Measurements from ENCODE around the gene WDPCP. TPM values are rescaled to one million over a fixed set of nuclear protein-coding genes. Genes with fewer than 3 reads are reported as not detected.
"Not testable (repeated sequence)": the region's sequence is repeated elsewhere in the genome, so short reads cannot be mapped to it uniquely, and the experiment has no call there.

WDPCP gene
- total RNA-seq, 1 donor from 2014 or later = 16.6 TPM

GRCh38 chr2:63557819-63558218 is 30.5 kb downstream of the WDPCP start:
- ATAC-seq; DNase-seq (ENCODE audit: low spot score); intact Hi-C loops (cut with DNase I): not testable (repeated sequence)

- intact Hi-C loops (cut with DNase I) = no loop called here
- no peak for ATAC-seq
- DNase-seq (ENCODE audit: low spot score) = no peak
Measured at GRCh38 chr2:63555931-63556330, 32.3 kb downstream of the WDPCP start.

GRCh38 chr2:63555299-63555698 is 33.0 kb downstream of the WDPCP start:
- intact Hi-C loops (cut with DNase I) = no loop called here

GRCh38 chr2:63553049-63553448 is 35.2 kb downstream of the WDPCP start:
- no peak for ATAC-seq
- DNase-seq (ENCODE audit: low spot score) = no peak
- intact Hi-C loops (cut with DNase I) = no loop called here

More at GRCh38 chr2:63555299-63555698, 33.0 kb downstream of the WDPCP start:
- DNase-seq (ENCODE audit: low spot score) = no peak
- no peak for ATAC-seq

- intact Hi-C loops (cut with DNase I) = no loop called here
- no peak for ATAC-seq
- no peak for DNase-seq (ENCODE audit: low spot score)
Measured at GRCh38 chr2:63545023-63545422, 43.3 kb downstream of the WDPCP start.

GRCh38 chr2:63544017-63544627 is 44.2 kb downstream of the WDPCP start:
- ATAC-seq = no peak
- intact Hi-C loops (cut with DNase I) = no loop called here
- no peak for DNase-seq (ENCODE audit: low spot score)

- intact Hi-C loops (cut with DNase I) = no loop called here
- no peak for DNase-seq (ENCODE audit: low spot score)
- ATAC-seq = no peak
Measured at GRCh38 chr2:63539416-63540162, 48.7 kb downstream of the WDPCP start.

- DNase-seq (ENCODE audit: low spot score) (no peak), ATAC-seq (no peak)
- intact Hi-C loops (cut with DNase I) = no loop called here
Measured at GRCh38 chr2:63538390-63538789, 49.9 kb downstream of the WDPCP start.

GRCh38 chr2:63537306-63537705 is 51.0 kb downstream of the WDPCP start:
- ATAC-seq = no peak
- intact Hi-C loops (cut with DNase I) = no loop called here
- no peak for DNase-seq (ENCODE audit: low spot score)

GRCh38 chr2:63530704-63531279 is 57.5 kb downstream of the WDPCP start:
- DNase-seq (ENCODE audit: low spot score) = no peak
- no peak for ATAC-seq
- intact Hi-C loops (cut with DNase I) = no loop called here

- intact Hi-C loops (cut with DNase I) = no loop called here
Measured at GRCh38 chr2:63525905-63526304, 62.4 kb downstream of the WDPCP start.

GRCh38 chr2:63522950-63523349 is 65.3 kb downstream of the WDPCP start:
- no peak for ATAC-seq
- DNase-seq (ENCODE audit: low spot score) = no peak
- intact Hi-C loops (cut with DNase I) = no loop called here

More at GRCh38 chr2:63525905-63526304, 62.4 kb downstream of the WDPCP start:
- ATAC-seq (no peak), DNase-seq (ENCODE audit: low spot score) (no peak)

GRCh38 chr2:63520793-63521192 is 67.5 kb downstream of the WDPCP start:
- intact Hi-C loops (cut with DNase I) = no loop called here
- ATAC-seq (no peak), DNase-seq (ENCODE audit: low spot score) (no peak)

GRCh38 chr2:63514781-63515180 is 73.5 kb downstream of the WDPCP start:
- intact Hi-C loops (cut with DNase I) = no loop called here
- ATAC-seq (no peak), DNase-seq (ENCODE audit: low spot score) (no peak)

GRCh38 chr2:63514237-63514716 is 74.0 kb downstream of the WDPCP start:
- DNase-seq (ENCODE audit: low spot score) (no peak), ATAC-seq (no peak)
- intact Hi-C loops (cut with DNase I) = no loop called here

- intact Hi-C loops (cut with DNase I) = no loop called here
- ATAC-seq (no peak), DNase-seq (ENCODE audit: low spot score) (no peak)
Measured at GRCh38 chr2:63506320-63506719, 82.0 kb downstream of the WDPCP start.

- intact Hi-C loops (cut with DNase I) = no loop called here
- DNase-seq (ENCODE audit: low spot score) = no peak
- no peak for ATAC-seq
Measured at GRCh38 chr2:63503818-63504217, 84.5 kb downstream of the WDPCP start.

- intact Hi-C loops (cut with DNase I) = no loop called here
- DNase-seq (ENCODE audit: low spot score) = no peak
- no peak for ATAC-seq
Measured at GRCh38 chr2:63500398-63500797, 87.9 kb downstream of the WDPCP start.

- DNase-seq (ENCODE audit: low spot score) (no peak), ATAC-seq (no peak)
- intact Hi-C loops (cut with DNase I) = no loop called here
Measured at GRCh38 chr2:63497576-63497975, 90.7 kb downstream of the WDPCP start.

- no peak for ATAC-seq
- no peak for DNase-seq (ENCODE audit: low spot score)
- intact Hi-C loops (cut with DNase I) = no loop called here
Measured at GRCh38 chr2:63494968-63495367, 93.3 kb downstream of the WDPCP start.
